Uterus (tissue), 2 donors: ENCODE measurements around the gene PSMB5.

Experiments
- POLR2A ChIP-seq, 2 donors: fragments of 450-650 bp; IDR thresholded peaks; one replicate each; pipeline ENCODE4 v1.6.1; 2016; ENCODE audit warnings: antibody characterized with exemption in 2 of 2, mild to moderate bottlenecking in 1 of 2, moderate library complexity in 1 of 2
- TF ChIP-seq, protein P1 (sequence below), 4 experiments: fragments of 200-600 bp in 2 of 4; fragments of 450-650 bp in 2 of 4; sonication (generic) in 2 of 4; IDR thresholded peaks; one replicate each; pipeline ENCODE4 v1.5.1; 2016 to 2019; ENCODE audit warnings: antibody characterized with exemption in 4 of 4, mild to moderate bottlenecking in 2 of 4, moderate library complexity in 1 of 4

DNA sequence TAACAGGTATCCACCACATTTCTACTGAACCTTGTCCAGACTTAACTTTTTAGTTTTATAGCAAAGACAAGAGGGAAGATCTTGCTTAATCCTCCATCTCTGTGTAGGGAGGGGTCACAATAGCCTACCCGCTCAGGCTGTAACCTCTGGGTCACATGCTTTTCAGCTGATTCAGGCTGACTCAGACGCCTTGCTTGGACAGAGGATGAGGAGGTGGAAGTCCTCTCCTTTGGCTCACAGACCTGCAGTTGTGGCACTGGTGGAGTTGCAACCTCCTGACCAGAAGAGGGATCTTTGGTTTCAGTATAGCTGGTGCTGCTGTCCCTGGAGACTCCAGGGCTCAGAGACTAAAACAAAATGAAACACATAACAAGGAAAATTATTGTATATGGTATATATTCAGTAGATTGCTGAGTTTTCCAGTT, 44.0 kb upstream of the PSMB5 start:
- TF ChIP-seq, protein P1, sequence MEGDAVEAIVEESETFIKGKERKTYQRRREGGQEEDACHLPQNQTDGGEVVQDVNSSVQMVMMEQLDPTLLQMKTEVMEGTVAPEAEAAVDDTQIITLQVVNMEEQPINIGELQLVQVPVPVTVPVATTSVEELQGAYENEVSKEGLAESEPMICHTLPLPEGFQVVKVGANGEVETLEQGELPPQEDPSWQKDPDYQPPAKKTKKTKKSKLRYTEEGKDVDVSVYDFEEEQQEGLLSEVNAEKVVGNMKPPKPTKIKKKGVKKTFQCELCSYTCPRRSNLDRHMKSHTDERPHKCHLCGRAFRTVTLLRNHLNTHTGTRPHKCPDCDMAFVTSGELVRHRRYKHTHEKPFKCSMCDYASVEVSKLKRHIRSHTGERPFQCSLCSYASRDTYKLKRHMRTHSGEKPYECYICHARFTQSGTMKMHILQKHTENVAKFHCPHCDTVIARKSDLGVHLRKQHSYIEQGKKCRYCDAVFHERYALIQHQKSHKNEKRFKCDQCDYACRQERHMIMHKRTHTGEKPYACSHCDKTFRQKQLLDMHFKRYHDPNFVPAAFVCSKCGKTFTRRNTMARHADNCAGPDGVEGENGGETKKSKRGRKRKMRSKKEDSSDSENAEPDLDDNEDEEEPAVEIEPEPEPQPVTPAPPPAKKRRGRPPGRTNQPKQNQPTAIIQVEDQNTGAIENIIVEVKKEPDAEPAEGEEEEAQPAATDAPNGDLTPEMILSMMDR (IDR thresholded peaks at IDR 0.05): no peak
- TF ChIP-seq POLR2A (IDR thresholded peaks at IDR 0.05): no peak
